H9 (cell line): ENCODE results near the gene FNDC1. TPM values are rescaled to one million over a fixed set of nuclear protein-coding genes. Genes with fewer than 3 reads are reported as not detected.

Experiments
- DNase-seq: peaks from one replicate; pipeline ENCODE4 v3.0.0-alpha.2; 2017
- H2AFZ ChIP-seq: one replicate; pipeline ENCODE4 v1.6.1; 2013; ENCODE audit warnings: mild to moderate bottlenecking, low read length, control low read depth, moderate library complexity
- H2AK5ac ChIP-seq: 2 replicates; pipeline ENCODE4 v1.6.1; 2013; ENCODE audit warnings: low read length, control low read depth, mixed read lengths; ENCODE audit not compliant: insufficient read length
- H2BK120ac ChIP-seq: one replicate; pipeline ENCODE4 v1.6.1; 2013; ENCODE audit warnings: low read depth, mild to moderate bottlenecking, low read length, control low read depth, inconsistent platforms; ENCODE audit not compliant: poor library complexity, severe bottlenecking
- H2BK12ac ChIP-seq: 2 replicates; pipeline ENCODE4 v1.6.1; 2013; ENCODE audit warnings: low read length, control low read depth, mixed read lengths, low read depth; ENCODE audit not compliant: insufficient read length
- H2BK15ac ChIP-seq: 2 replicates; pipeline ENCODE4 v1.6.1; 2013; ENCODE audit warnings: low read depth, low read length, control low read depth
- H2BK20ac ChIP-seq: one replicate; pipeline ENCODE4 v1.6.1; 2013; ENCODE audit warnings: low read depth, mild to moderate bottlenecking, low read length, control low read depth, inconsistent platforms; ENCODE audit not compliant: poor library complexity, severe bottlenecking
- H2BK5ac ChIP-seq: 2 replicates; pipeline ENCODE4 v1.6.1; 2013; ENCODE audit warnings: low read length, control low read depth, mixed read lengths; ENCODE audit not compliant: insufficient read length
- H3K14ac ChIP-seq: 2 replicates; pipeline ENCODE4 v1.6.1; 2013; ENCODE audit warnings: low read length, control low read depth; ENCODE audit not compliant: insufficient read depth
- H3K18ac ChIP-seq: 2 replicates; pipeline ENCODE4 v1.6.1; 2013; ENCODE audit warnings: low read depth, mild to moderate bottlenecking, mixed read lengths, low read length, control low read depth; ENCODE audit not compliant: insufficient read length
- H3K23ac ChIP-seq: 2 replicates; pipeline ENCODE4 v1.6.1; 2013; ENCODE audit warnings: low read length, control low read depth, mixed read lengths, low read depth; ENCODE audit not compliant: insufficient read length
- H3K23me2 ChIP-seq: 2 replicates; pipeline ENCODE4 v1.6.1; 2013; ENCODE audit warnings: low read depth, mild to moderate bottlenecking, mixed read lengths, low read length, control low read depth; ENCODE audit not compliant: insufficient read length, poor library complexity, severe bottlenecking
- H3K27ac ChIP-seq: 2 replicates; pipeline ENCODE4 v1.5.1; 2013; ENCODE audit warnings: low read length, control low read depth, mixed read lengths, low read depth; ENCODE audit not compliant: insufficient read length
- H3K27me3 ChIP-seq: 2 replicates; pipeline ENCODE4 v1.6.1; 2013; ENCODE audit warnings: low read length, control low read depth, inconsistent platforms; ENCODE audit not compliant: insufficient read depth
- H3K4ac ChIP-seq: 2 replicates; pipeline ENCODE4 v1.6.1; 2013; ENCODE audit warnings: low read depth, mild to moderate bottlenecking, control low read depth, inconsistent platforms, low read length, moderate library complexity
- H3K4me1 ChIP-seq: 2 replicates; pipeline ENCODE4 v1.6.1; 2013; ENCODE audit warnings: low read length, control low read depth, inconsistent platforms; ENCODE audit not compliant: insufficient read depth
- H3K4me2 ChIP-seq: 2 replicates; pipeline ENCODE4 v1.6.1; 2013; ENCODE audit warnings: low read length, control low read depth, mixed read lengths; ENCODE audit not compliant: insufficient read length, insufficient read depth
- H3K56ac ChIP-seq: 2 replicates; pipeline ENCODE4 v1.6.1; 2013; ENCODE audit warnings: low read depth, mild to moderate bottlenecking, mixed read lengths, low read length, control low read depth; ENCODE audit not compliant: insufficient read length
- H3K79me1 ChIP-seq: 2 replicates; pipeline ENCODE4 v1.6.1; 2013; ENCODE audit warnings: low read depth, mild to moderate bottlenecking, moderate library complexity, low read length, control low read depth, inconsistent platforms; ENCODE audit not compliant: insufficient read depth, poor library complexity, severe bottlenecking
- H3K79me2 ChIP-seq: 2 replicates; pipeline ENCODE4 v1.6.1; 2013; ENCODE audit warnings: low read length, control low read depth, inconsistent platforms; ENCODE audit not compliant: insufficient read depth
- H3K9ac ChIP-seq: 2 replicates; pipeline ENCODE4 v1.6.1; 2013; ENCODE audit warnings: low read length, control low read depth, mixed read lengths; ENCODE audit not compliant: insufficient read length; ENCODE audit errors: extremely low read depth
- H3K9me3 ChIP-seq: one replicate; pipeline ENCODE4 v1.6.1; 2013; ENCODE audit warnings: low read depth, low read length, inconsistent platforms; ENCODE audit not compliant: control insufficient read depth
- H3T11ph ChIP-seq: one replicate; pipeline ENCODE4 v1.6.1; 2013; ENCODE audit warnings: mild to moderate bottlenecking, low read length, control low read depth, inconsistent platforms
- H4K20me1 ChIP-seq: one replicate; pipeline ENCODE4 v1.6.1; 2013; ENCODE audit not compliant: control insufficient read depth, insufficient read length, insufficient read depth
- H4K5ac ChIP-seq: 2 replicates; pipeline ENCODE4 v1.6.1; 2013; ENCODE audit warnings: low read depth, mild to moderate bottlenecking, mixed read lengths, low read length, control low read depth; ENCODE audit not compliant: insufficient read length
- H4K8ac ChIP-seq: replicated peaks from 2 replicates; pipeline ENCODE4 v1.6.1; 2013; ENCODE audit warnings: low read length, control low read depth, mixed read lengths, low read depth; ENCODE audit not compliant: insufficient read length
- H4K91ac ChIP-seq: 2 replicates; pipeline ENCODE4 v1.6.1; 2013; ENCODE audit warnings: low read depth, mild to moderate bottlenecking, moderate library complexity, mixed read lengths, low read length, control low read depth; ENCODE audit not compliant: insufficient read length
- H3K27ac Mint-ChIP-seq, 3 experiments: 2 replicates in 2 of 3; 3 replicates in 1 of 3; pipeline ENCODE4 v1.8.0; 2020 to 2021; ENCODE audit warnings: mixed read lengths in 3 of 3, mild to moderate bottlenecking in 1 of 3, moderate library complexity in 1 of 3
- H3K27me3 Mint-ChIP-seq: 2 replicates; pipeline ENCODE4 v1.8.0; 2021; ENCODE audit warnings: low read depth, mild to moderate bottlenecking, moderate library complexity, mixed read lengths
- H3K36me3 Mint-ChIP-seq, 3 experiments: 2 replicates in 2 of 3; 3 replicates in 1 of 3; pipeline ENCODE4 v1.8.0; 2020 to 2021; ENCODE audit warnings: low read depth in 3 of 3, mixed read lengths in 3 of 3; ENCODE audit not compliant: insufficient read depth in 1 of 3
- H3K4me1 Mint-ChIP-seq, 2 experiments: 2 replicates each; pipeline ENCODE4 v1.8.0; 2020; ENCODE audit warnings: mixed read lengths in 2 of 2
- H3K4me3 Mint-ChIP-seq, 2 experiments: 2 replicates in 1 of 2; 3 replicates in 1 of 2; pipeline ENCODE4 v1.8.0; 2020 to 2021; ENCODE audit warnings: mild to moderate bottlenecking in 2 of 2, mixed read lengths in 2 of 2, moderate library complexity in 1 of 2
- H3K9me3 Mint-ChIP-seq, 2 experiments: 2 replicates in 1 of 2; 3 replicates in 1 of 2; pipeline ENCODE4 v1.8.0; 2020; ENCODE audit warnings: mild to moderate bottlenecking in 2 of 2, mixed read lengths in 2 of 2, moderate library complexity in 1 of 2
- CTCF ChIP-seq: fragments of 200-600 bp; sonication (generic); conservative IDR thresholded peaks from 3 replicates; pipeline ENCODE4 v1.8.0; 2021; ENCODE audit warnings: antibody characterized with exemption, mild to moderate bottlenecking
- WGBS: extraction: QIAGEN DNeasy Blood & Tissue Kit; methylation state at CpG from one replicate; pipeline ENCODE4 v1.1.7; 2013; ENCODE audit warnings: missing lambda C conversion rate, low lambda C conversion rate, mixed read lengths; ENCODE audit not compliant: insufficient read length; ENCODE audit errors: extremely low coverage; 5-methylcytosine and 5-hydroxymethylcytosine counted together
- total RNA-seq: library from RNA; stranded (reverse); gene quantifications from 2 replicates; pipeline ENCODE4 v1.2.1, GENCODE V29; 2021

Gene FNDC1
- total RNA-seq, 1 experiment from 2014 or later: 0.24 TPM

GRCh38 chr6:159299566-159299965 lies 130.4 kb downstream of the FNDC1 start:
- no peaks in the 10 kb centered on the region for H4K20me1 ChIP-seq
- H3K4me2 ChIP-seq: no peak overlapping the region
- Mint-ChIP-seq H3K4me3 (no peak overlapping the region), H3K27me3 (peaks cover 5% of the 10 kb centered on the region; the same call in 1 of the 2 replicates), H3K36me3 (no peaks in the 10 kb centered on the region), H3K27ac (no peak overlapping the region), H3K9me3 (peaks cover 0 to 40% of the 10 kb centered on the region in 2 experiments; a peak in 3 of 5 replicates), H3K4me1 (peaks cover 0 to 4% of the 10 kb centered on the region in 2 experiments; a peak in 1 of 4 replicates)
- H2BK12ac ChIP-seq: no peak overlapping the region
- no peak overlapping the region for H3K4ac ChIP-seq
- H3K9me3 ChIP-seq: no peaks in the 10 kb centered on the region
- H2BK120ac ChIP-seq: no peak overlapping the region
- H3K9ac ChIP-seq: no peak overlapping the region
- H3T11ph ChIP-seq: no peak overlapping the region
- no peaks in the 10 kb centered on the region for H3K4me1 ChIP-seq
- H3K14ac ChIP-seq: no peak overlapping the region
- no peaks in the 10 kb centered on the region for H3K79me1 ChIP-seq
- TF ChIP-seq CTCF: no peak
- H3K79me2 ChIP-seq: no peaks in the 10 kb centered on the region
- no peak overlapping the region for H2BK5ac ChIP-seq
- no peak overlapping the region for H3K27ac ChIP-seq
- no peak overlapping the region for H4K5ac ChIP-seq
- no peak overlapping the region for H2BK15ac ChIP-seq
- no peaks in the 10 kb centered on the region for H3K23me2 ChIP-seq
- no peak overlapping the region for H3K23ac ChIP-seq
- no CpG with 5 or more reads among the region's 2 CpGs for WGBS
- no peak overlapping the region for H2BK20ac ChIP-seq
- H3K56ac ChIP-seq: no peak overlapping the region
- H2AFZ ChIP-seq: no peak overlapping the region
- H2AK5ac ChIP-seq: no peak overlapping the region
- H3K27me3 ChIP-seq: no peaks in the 10 kb centered on the region
- H3K18ac ChIP-seq: no peak overlapping the region
- no peak overlapping the region for H4K8ac ChIP-seq
- DNase-seq: no peak
- no peak overlapping the region for H4K91ac ChIP-seq
